GM18520 (cell line): Measurements from ENCODE around the gene PLEKHG5.

ENCODE experiments used
- ATAC-seq: cut with Tn5 transposase; IDR thresholded peaks from one replicate; pipeline ENCODE4 v1.9.1; 2021; ENCODE audit not compliant: unreplicated experiment

PLEKHG5 gene

DNA sequence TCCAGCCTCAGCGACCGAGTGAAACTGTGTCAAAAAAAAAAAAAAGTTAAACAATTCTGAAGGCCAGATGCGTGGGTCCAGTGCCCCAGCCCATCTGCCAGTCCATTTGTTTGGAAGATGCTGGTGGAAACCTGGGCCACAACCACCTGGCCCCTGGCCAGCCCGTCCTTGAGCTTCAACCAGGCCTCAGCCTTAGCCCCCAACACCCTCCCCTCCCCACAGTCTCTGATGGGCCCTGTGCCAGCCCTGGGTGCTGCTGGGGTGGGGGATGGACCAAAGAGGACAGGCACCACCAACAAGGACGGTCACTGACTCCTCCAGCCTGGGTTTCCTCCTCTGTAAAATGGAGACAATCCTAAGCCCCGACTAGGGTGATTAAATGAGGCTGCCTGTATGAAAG, 19.6 kb upstream of the PLEKHG5 start:
- no peak for ATAC-seq

DNA sequence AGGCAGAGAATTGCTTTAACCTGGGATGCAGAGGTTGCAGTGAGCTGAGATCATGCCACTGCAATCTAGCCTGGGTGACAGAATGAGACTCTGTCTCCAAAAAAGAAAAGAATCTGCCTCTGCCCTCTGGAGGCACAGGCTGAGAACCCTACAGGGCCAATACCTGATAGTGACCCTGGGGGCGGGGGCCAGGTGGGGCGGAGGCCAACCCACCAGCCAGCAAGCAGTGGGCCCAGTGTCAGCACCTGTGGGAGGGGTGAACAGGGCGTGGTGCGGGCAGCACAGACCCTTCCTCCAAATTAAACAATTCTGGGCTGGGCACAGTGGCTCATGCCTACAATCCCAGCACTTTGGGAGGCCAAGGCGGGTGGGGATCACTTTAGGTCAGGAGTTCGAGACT, 19.0 kb upstream of the PLEKHG5 start:
- no peak for ATAC-seq

DNA sequence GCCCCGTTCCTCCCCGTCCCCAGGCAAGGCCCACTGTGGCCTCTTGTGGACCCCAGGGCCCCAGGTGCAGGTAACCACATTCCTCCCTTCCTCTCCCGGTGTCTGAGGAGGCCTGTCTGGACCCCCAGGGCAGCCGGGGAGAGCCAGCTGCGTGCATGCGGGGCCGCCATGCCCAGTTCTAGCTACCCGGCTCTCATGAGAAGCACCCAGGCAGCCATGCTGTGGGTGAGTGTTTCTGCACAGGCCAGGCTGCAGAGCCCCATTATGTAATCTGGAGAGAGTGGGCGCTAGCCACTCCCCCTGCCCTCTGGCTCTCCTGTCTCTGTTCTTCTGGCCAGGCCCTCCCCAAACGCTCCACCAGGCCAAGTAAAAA, 18.4 kb upstream of the PLEKHG5 start:
- ATAC-seq: no peak

DNA sequence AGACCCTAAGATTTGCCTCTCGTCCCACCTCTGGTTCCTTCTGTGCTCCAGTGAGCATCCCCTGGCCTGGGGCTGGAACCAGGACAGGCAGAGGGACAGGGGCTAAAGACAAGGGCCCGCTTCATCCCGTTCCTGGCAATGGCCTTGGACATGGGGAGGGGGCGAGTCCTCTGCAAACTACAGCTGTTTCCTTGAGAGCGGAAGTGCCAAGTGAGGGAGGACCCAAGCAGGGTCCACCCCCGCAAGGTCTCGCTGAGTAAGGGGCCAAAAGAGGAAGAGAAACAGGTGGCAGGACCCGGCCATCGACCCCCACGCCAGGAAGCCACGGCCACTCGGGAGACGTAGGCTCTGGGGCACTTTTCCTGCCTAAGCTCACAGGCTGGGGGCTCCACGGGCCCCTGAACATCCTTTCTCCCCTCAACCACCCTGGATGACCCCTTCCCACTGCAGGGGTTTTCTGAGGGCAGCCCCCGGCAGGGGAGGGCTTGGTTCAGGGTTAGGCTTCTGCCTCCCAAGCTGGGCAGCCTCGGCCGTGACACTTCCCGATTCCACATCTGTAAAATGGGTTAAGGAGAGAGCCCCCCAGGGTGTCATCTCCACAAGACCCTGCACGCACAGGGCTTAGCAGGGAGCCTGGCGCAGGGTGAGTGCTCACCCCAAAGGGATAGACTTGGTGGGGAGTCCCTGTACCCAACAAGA, 17.9 kb upstream of the PLEKHG5 start:
- no peak for ATAC-seq

DNA sequence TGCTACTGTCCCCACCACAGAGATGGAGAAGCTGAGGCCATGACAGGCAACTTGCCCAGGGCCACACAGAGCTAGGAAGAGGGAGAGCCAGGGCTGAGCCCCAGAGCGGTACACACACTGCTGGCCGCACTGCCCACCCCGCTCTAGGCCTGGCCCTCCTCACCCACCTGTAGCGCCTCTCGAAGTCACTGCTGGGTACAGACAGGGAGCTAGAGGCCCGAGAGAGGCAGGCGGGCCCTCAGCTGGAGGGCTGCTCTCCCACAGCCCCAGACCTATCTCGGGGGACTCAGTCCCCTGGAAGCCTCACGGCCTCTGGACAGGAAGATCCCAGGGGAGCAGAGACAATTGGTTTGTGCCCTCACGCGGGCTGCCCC, 17.3 kb upstream of the PLEKHG5 start:
- no peak for ATAC-seq

DNA sequence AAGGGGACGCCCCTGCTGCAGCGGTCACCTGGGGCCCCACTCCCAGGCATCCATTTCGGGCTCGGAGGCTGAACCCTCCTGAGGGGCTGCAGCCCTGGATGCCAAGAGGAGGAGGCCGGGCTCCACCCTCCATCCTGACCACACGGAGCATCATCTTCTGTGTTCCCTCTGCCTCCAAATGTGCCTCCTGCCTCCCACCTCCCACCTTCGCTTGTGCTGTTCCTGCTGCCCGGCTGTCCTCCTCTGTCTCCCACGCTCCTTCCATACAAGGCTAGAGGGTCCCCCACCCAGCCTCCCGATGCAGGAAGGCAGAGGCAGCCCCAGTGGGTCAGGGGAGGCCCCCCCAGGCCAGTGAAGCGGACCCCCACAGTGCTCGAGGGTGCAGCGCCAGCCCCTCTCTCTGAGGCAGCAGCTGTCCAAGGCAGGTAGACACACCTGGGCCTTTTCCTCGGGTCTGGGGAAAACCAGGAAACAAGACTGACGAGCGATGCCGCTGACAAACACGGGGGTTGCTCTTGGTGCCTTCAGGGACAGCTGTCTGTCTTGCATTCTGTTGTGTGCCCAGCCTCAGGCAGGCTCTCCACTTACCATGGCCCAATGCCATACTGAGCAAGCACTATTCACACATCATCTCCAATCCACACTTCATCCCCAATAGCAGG, 16.8 kb upstream of the PLEKHG5 start:
- ATAC-seq: no peak

DNA sequence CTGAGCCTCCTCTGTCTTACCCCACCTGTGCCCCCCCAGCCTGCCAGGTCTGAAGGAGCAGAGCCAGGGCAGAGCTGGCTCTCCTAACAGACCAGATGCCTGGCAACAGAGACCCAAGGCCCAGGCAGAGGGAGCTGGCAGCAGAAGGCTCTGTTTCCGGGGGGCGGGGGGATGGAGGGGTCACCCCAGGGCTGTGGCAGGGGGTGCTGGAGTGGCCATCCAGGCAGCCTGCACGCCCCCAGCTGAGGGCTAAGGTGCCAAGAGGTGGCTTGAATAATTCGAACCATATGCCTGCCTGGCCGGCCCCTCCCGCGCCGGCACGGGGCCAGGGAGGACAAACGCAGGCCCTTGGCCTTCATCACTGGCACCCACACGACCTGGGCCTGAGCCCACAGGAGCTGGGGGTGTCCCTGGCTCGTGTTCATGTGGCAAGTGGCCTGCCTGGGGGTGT, 16.0 kb upstream of the PLEKHG5 start:
- ATAC-seq: no peak

DNA sequence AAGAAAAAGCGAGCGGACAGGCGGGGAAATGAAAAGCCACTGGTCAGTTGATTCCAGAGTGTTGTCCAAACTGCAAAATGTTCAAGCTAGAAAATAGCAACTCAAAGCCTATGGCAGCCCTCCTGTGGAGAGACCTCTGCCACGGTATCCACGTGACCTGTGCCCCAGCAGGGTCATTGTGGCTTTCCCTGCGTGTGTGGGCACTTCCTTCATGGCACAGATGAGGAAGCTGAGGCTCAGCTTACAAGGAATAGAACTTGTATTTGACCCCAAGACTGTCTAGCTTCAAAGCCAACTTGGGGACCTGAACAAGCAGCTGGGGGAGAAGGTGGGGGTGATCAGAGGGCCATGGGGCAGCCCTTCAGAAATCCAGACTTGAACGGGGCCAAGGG, 15.6 kb upstream of the PLEKHG5 start:
- ATAC-seq: no peak

DNA sequence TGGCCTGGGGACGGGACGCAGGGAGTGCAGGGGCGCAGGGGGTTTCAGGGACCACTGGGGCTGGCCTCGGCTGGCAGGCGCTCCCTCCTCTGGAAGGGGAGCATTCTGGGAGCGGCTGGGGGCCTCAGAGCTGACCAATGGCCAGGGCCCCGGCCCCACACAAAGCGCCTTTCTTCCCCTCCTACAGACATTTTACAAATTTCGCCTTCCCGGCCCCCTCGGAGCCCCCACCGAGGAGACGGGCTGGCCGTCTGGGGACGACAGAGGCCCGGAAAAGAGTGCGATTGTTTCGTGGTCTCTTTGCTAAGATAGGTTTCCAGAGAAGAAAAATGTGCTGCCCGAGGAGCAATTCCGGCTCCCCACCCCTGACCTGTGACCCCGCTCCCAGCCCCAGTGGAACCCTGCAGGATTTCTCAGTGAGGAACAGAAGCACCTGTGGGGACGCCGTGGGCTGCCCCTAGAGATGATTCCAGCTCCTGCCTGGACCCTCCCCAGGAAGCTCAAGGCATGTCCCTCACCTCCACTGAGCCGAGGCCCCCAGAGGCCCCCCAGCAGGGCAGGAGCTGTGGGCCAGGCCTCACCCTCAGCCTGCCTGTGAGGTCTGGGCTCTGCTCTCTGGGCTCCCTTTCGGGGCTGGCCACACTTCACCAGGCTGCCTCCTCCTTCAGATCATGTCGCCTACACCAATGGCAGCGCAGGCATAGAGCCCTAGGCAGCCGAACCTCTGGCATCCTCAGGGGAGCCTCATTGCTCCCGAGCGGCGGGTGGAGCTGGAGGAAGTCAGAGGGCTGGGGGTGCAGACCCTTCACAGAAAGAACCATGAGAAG, 15.0 kb upstream of the PLEKHG5 start:
- no peak for ATAC-seq

DNA sequence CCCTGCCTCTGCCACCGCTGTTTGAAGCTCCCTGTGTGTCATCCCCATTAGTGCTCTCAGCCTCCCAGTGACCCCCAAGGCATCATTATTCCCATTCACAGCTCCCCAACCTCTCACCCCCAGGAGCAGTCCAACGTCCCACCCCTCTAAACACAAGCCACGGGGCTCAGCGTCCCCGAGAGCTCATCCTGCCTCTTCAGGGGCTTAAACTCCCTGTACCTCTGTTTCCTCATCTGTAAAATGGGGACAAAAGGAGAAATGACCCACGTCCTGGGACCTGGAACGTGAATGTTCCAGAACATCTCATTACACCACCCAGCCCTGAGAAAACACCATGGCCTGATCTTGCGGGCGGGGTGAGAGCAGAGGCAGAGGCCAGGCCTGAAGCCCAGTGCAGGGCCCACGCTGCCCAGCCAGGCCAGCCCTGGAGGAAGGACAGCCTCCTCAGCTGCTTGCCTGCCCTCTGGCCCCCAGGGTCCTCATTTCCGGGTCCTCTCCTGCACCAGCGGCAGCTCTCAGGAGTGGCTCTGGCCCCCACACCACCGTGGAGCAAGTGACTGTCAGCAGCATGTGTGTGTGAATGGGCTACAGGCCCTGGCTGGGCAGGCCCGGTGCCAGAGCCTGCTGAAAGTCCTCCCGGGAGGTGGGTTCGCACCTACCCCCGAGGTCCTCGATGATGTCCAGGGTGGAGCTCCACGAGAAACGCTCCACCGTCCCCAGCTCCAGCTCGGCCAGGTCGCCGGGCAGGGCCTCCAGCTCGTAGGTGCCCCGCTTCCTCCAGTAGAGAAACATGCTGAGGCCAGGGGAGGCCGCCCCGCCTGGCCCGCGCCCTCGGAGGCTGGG, 14.1 kb upstream of the PLEKHG5 start:
- ATAC-seq: no peak

DNA sequence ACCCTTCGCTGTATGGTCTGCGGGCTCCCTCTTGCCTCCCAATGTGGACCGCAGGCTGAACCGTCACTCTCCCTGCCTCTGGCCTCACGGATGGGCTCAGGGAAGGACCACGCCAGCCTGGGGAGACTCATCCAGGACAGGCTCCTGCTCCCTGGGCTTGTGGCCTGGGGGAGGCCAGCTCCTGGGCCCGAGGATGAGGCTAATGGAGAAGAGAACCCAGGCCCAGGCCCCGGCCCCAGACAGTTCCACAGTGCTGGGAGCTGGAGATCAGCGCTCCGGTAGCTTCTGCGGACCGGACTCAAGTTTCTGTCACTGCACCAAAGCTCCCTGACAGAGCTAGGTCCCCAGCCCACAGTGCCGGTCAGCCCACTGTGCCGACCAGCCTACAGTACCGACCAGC, 13.4 kb upstream of the PLEKHG5 start:
- no peak for ATAC-seq

DNA sequence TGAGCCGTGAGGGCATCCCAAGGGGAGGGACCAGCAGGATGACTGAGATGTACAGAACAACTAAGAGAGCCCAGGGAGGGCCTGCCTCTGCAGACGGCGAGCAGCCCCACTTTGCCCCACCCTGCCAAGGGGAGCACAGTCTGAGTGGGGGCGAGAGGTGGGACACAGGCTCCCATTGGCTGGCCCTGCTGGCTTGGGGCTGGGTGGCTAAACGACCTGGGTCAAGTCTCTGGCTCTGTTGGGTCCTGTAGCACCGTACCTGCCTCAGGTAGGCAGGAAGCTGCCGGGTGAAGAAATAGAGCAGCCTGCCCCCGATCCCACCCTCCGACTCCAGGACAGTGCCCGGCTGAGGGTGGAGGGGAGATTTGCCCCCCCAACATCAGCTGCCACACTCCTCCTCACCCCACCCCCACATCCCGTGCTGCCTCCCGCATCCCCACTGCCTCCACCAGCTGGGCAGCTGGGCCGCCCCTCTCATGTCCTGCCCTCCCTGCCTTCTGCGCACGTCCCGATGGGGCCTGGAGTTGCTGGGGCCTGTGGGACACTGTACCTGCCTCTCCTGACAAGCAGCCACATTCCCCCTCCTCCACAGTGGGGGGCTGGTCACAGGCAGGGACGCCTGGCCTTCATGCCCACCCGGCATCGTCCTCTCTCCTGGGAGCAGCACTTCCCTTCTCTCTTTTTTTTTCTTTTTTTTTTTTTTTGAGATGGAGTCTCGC, 12.6 kb upstream of the PLEKHG5 start:
- ATAC-seq: no peak

DNA sequence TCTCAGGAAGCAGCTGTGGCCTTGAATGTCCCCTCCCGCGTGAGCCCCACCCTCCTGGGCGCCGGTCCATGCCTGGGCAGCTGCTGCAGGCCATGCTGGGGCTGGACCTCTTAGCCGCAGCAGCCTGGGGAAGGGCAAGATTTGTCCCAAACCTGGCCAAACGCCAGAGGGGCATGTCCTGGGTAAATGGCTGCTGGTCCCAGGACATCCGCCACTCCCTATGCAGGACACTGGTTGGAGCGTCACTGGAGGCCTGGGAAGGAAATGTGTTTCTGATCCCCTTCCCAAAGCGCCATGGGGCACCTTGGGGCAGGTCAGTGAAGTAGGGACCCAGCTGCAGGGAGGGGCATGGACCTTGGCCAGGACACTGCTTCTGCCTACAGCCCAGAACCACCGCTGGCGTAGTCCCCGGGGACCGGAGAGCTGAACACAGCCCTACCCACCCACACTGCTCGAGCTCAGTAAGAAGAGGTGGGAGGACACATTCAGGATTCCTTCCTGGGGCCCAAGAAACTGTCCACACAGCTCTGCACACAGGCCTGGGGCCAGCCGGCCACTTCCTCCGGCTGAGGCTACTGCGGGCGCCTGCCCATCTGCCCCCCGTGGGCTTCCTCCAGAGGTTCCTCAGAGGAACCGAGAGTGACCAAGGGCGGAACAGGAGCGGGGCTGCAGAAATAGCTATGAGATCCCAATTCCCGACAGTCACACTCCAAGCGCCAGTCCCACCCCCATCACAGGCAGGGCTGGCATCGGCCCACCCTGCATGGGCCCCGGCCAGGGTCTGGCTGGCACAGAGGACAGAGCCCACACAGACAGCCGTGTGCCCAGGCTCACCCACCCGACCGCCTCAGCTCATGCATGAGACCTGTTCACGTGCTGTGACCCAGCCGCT, 10.8 kb upstream of the PLEKHG5 start:
- ATAC-seq: no peak

DNA sequence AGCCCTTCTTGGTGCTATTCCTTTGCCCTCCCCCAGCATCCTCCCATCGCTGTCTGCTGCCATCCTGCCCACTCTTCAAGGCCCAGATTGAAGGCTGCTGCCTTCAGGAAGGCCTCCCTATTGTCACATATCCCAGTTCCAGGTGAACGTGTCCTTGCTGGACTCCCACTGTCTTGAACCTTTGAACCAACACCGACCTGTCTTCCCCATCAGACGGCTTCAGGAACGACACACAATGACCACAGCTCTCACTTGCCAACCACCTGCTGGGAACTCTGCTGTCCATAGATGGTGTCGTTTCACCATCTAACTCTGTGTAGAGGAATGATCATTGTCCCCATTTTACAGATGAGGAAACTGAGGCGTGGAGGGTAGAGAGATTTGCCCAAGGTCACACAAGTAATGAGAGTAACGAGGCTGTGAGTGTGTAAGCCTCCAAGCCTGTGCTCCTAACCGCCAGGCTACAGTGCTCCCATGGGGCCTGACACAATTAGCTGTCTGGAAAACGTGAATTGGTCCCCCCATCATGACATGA, 9.9 kb upstream of the PLEKHG5 start:
- ATAC-seq: no peak

DNA sequence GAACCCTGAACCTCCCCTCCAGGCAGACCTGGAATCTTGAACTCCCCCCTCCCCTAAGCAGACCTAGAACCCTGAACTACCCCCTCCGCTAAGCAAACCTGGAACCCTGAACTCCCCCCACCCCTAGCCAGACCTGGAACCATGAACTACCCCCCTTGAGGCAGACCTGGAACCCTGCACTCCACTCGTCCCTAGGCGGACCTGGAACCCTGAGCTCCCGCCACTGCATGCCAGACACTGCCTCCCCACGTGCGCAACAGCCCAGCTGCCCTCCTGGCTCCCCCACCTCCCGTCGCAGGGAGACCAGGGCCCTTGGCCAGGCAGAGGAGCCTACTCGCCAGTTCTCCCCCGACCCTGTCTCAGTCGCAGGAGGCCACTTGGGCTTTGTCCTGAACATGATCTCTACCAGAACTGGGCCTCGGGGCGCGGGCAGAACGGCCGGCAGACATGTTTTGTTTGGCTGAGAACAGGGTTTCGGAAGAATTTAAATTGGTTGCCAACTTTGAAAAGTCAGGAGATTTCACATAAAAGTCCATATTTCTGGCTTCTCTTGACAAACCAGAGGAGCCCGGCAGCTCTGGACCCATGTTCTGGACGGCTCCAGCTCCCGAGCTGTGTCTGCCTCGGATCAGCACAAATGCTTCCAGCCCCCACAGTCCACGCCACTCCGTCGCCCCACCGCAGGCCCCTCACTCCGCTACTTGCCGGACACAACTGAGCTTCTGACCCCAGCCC, 9.2 kb upstream of the PLEKHG5 start:
- ATAC-seq: no peak

DNA sequence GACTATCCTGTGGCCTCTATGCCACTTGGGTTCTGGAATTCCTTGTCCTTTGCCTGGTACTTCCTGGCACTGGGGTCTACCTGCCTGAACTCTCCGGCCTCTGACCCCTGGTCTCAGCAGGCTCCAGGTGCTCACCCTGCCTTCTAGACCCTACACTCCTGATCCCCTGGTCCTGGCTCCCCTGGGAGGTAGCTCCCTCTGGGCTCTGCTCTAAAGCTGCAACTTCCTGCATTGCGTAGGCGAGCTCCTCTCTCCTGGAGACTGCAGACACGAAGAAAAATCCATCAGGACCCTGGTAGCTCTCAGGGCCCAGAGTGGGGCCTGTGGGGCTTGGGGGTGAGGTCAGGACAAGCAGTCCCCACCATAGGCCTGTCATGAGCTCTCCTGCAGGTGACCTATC, 7.8 kb upstream of the PLEKHG5 start:
- no peak for ATAC-seq

DNA sequence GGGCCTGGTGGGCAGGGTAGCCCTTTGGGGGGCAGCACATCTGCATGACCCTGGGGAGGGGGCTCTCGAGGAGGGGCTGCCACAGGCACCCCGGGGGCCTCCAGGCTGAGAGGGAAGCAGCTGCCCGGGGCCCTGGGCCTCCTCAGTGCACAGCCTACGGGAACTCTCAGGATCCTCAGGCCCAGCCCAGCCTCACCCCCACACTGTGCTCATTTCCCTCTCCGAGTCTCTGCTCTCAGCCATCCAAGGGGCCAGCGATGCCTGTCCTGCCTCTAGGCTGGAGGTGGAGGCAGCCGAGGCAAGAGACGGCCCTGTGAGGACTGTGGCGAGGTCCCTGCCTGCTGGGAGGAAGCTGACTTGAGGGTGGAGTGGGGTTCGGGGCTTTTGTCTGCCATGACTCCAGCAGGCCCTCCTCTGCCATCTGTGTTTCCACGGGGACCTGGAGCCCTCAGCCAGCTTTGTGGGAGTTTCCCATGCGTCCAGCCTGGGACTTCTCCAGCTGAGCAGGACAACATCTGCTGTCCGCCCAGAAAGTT, 7.2 kb upstream of the PLEKHG5 start:
- no peak for ATAC-seq

DNA sequence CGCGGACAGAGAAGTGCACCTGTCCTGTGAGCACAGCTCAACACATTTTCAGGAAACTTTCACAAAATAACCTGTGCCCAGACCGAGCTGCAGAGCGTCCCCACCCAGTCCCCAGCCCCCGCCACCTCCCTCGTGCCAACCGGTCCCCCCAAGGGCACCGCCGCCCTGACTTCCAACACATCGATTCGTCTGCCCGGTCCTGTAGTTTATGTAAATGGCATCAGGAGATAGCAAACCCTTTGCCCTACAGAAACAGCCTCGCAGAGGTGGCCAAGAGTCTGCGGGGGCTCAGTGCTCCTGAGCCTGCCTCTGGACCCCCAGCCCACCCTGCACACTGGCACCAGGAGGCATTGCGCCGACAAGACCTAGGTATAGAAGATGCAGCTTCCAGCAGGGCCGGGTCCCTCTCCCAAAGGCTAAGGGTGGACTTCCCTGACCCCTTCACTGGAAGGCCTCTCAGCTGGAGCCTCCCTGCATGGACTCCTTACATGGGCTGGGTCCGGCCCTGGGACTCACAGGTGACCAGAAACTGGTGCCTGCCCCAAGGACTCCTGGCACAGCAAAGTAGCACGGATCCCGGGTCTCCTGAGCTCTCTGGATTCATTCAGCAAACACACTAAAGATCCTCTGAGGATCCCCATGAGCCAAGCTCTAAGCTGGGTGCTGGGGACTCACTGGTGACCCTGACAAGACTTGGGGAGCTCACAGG, 6.6 kb upstream of the PLEKHG5 start:
- no peak for ATAC-seq
